ENCODE results near the gene DUOX1. TPM values are rescaled to one million over a fixed set of nuclear protein-coding genes. Genes with fewer than 3 reads are reported as not detected.

DUOX1 gene
- total and polyA plus RNA-seq, 2 of the 13 experiments (the other 11 are each of a cell fraction or from before 2014, with no cell fraction given) = 0.03 TPM; not detected in 1

DNA sequence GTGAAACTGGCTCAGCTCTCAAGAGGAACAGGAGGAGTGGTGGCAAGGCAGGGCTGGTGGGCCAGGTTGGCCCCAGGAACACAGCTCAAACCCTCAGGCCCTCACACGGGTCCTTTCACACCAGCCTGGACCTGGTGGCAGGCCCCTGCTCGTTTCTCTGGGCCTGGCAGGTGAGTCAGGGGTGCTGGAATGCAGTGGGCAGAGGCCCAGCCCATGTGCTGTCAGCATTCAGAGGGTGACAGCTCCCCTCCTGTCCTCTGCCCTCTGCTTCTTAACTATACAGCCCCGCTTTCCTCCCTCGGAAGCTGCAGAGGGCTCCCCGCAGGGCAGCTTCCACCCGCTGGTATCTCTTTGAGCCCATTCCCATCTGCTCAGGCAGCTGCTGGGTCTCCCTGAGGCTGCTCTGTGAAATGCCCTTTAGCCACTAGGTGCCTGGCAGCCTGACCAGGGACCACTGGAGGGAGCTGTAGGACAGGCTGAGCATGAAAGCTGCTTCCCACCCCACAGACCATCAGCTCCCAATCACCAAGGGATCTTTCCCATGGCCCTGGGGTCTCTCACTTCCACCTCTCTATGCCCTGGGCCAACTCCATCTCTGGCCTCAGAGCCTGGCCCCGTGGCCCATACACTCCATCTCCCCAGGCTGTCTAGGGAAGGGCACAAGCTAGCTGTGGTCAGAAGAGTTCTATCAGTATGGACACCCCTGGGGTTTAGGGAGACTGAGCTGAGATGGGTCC, 33.1 kb downstream of the DUOX1 start (continued):
- TF ChIP-seq, protein P1, sequence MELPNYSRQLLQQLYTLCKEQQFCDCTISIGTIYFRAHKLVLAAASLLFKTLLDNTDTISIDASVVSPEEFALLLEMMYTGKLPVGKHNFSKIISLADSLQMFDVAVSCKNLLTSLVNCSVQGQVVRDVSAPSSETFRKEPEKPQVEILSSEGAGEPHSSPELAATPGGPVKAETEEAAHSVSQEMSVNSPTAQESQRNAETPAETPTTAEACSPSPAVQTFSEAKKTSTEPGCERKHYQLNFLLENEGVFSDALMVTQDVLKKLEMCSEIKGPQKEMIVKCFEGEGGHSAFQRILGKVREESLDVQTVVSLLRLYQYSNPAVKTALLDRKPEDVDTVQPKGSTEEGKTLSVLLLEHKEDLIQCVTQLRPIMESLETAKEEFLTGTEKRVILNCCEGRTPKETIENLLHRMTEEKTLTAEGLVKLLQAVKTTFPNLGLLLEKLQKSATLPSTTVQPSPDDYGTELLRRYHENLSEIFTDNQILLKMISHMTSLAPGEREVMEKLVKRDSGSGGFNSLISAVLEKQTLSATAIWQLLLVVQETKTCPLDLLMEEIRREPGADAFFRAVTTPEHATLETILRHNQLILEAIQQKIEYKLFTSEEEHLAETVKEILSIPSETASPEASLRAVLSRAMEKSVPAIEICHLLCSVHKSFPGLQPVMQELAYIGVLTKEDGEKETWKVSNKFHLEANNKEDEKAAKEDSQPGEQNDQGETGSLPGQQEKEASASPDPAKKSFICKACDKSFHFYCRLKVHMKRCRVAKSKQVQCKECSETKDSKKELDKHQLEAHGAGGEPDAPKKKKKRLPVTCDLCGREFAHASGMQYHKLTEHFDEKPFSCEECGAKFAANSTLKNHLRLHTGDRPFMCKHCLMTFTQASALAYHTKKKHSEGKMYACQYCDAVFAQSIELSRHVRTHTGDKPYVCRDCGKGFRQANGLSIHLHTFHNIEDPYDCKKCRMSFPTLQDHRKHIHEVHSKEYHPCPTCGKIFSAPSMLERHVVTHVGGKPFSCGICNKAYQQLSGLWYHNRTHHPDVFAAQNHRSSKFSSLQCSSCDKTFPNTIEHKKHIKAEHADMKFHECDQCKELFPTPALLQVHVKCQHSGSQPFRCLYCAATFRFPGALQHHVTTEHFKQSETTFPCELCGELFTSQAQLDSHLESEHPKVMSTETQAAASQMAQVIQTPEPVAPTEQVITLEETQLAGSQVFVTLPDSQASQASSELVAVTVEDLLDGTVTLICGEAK (IDR thresholded peaks at IDR 0.05) = no peak
- TF ChIP-seq, protein P1 (CRISPR knock-in tag; IDR thresholded peaks at IDR 0.05) = no peak
- TF ChIP-seq REPIN1 (CRISPR knock-in tag; IDR thresholded peaks at IDR 0.05; ENCODE audit: borderline replicate concordance, low read depth) = no peak
- no peak for TF ChIP-seq SMAD1 (CRISPR knock-in tag; IDR thresholded peaks at IDR 0.05; ENCODE audit: borderline replicate concordance, low read depth)
- TF ChIP-seq ZFP82 (CRISPR knock-in tag; IDR thresholded peaks at IDR 0.05; ENCODE audit: borderline replicate concordance) = no peak
- TF ChIP-seq SMC3 (IDR thresholded peaks at IDR 0.05; ENCODE audit: low read length) = peak; percentile 69
- TF ChIP-seq, protein P2, sequence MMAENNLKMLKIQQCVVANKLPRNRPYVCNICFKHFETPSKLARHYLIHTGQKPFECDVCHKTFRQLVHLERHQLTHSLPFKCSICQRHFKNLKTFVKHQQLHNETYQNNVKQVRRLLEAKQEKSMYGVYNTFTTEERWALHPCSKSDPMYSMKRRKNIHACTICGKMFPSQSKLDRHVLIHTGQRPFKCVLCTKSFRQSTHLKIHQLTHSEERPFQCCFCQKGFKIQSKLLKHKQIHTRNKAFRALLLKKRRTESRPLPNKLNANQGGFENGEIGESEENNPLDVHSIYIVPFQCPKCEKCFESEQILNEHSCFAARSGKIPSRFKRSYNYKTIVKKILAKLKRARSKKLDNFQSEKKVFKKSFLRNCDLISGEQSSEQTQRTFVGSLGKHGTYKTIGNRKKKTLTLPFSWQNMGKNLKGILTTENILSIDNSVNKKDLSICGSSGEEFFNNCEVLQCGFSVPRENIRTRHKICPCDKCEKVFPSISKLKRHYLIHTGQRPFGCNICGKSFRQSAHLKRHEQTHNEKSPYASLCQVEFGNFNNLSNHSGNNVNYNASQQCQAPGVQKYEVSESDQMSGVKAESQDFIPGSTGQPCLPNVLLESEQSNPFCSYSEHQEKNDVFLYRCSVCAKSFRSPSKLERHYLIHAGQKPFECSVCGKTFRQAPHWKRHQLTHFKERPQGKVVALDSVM (CRISPR knock-in tag; IDR thresholded peaks at IDR 0.05) = no peak
- no peak for TF ChIP-seq NR2F6 (IDR thresholded peaks at IDR 0.05)
- TF ChIP-seq NR2F6 (CRISPR knock-in tag; IDR thresholded peaks at IDR 0.05) = no peak
- TF ChIP-seq, protein P3, sequence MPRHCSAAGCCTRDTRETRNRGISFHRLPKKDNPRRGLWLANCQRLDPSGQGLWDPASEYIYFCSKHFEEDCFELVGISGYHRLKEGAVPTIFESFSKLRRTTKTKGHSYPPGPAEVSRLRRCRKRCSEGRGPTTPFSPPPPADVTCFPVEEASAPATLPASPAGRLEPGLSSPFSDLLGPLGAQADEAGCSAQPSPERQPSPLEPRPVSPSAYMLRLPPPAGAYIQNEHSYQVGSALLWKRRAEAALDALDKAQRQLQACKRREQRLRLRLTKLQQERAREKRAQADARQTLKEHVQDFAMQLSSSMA (CRISPR knock-in tag; IDR thresholded peaks at IDR 0.05) = peak; percentile 27; the same call in 1 of the 2 replicates
- TF ChIP-seq, protein P4, sequence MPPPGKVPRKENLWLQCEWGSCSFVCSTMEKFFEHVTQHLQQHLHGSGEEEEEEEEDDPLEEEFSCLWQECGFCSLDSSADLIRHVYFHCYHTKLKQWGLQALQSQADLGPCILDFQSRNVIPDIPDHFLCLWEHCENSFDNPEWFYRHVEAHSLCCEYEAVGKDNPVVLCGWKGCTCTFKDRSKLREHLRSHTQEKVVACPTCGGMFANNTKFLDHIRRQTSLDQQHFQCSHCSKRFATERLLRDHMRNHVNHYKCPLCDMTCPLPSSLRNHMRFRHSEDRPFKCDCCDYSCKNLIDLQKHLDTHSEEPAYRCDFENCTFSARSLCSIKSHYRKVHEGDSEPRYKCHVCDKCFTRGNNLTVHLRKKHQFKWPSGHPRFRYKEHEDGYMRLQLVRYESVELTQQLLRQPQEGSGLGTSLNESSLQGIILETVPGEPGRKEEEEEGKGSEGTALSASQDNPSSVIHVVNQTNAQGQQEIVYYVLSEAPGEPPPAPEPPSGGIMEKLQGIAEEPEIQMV (CRISPR knock-in tag; IDR thresholded peaks at IDR 0.05; ENCODE audit: low read depth) = 0 out of 2 replicates have a peak, but pooled peaks have one; percentile 11
- TF ChIP-seq ZNF501 (CRISPR knock-in tag; IDR thresholded peaks at IDR 0.05) = 0 out of 2 replicates have a peak, but pooled peaks have one; percentile 17
- TF ChIP-seq KAT8 (CRISPR knock-in tag; IDR thresholded peaks at IDR 0.05) = no peak
- TF ChIP-seq ZNF546 (CRISPR knock-in tag; conservative IDR thresholded peaks at IDR 0.05) = no peak
- no peak; the same call in 1 of the 2 replicates for TF ChIP-seq NRL (CRISPR knock-in tag; IDR thresholded peaks at IDR 0.05; ENCODE audit: borderline replicate concordance)
